ENCODE measurements around the gene ALPP. TPM values are rescaled to one million over a fixed set of nuclear protein-coding genes. Genes with fewer than 3 reads are reported as not detected.
"Not testable (repeated sequence)": the region's sequence is repeated elsewhere in the genome, so short reads cannot be mapped to it uniquely, and the experiment has no call there.

The ALPP gene
- total RNA-seq, 1 donor from 2014 or later: not detected

DNA sequence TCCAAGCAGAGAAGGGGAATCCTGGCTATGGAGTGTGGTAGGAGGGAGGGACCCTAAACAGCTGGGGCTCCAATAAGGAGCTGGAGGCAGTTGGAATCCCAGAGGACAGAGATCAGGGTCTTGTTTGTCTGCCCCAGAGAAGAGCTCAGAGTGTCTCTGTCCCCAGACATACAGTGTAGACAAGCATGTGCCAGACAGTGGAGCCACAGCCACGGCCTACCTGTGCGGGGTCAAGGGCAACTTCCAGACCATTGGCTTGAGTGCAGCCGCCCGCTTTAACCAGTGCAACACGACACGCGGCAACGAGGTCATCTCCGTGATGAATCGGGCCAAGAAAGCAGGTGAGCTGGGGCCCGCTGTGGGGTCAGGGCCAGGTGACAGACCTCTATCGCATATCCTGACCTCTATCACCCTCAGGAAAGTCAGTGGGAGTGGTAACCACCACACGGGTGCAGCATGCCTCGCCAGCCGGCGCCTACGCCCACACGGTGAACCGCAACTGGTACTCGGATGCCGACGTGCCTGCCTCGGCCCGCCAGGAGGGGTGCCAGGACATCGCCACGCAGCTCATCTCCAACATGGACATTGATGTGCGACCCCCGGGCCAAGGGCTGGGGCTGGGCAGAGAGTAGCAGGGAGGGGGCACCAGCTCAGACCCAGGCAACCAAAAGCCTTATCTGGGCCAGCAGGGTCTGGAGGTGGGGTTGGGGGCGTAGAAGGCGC is 29.0 kb downstream of the ALPP start:
- ATAC-seq: not testable (repeated sequence)

DNA sequence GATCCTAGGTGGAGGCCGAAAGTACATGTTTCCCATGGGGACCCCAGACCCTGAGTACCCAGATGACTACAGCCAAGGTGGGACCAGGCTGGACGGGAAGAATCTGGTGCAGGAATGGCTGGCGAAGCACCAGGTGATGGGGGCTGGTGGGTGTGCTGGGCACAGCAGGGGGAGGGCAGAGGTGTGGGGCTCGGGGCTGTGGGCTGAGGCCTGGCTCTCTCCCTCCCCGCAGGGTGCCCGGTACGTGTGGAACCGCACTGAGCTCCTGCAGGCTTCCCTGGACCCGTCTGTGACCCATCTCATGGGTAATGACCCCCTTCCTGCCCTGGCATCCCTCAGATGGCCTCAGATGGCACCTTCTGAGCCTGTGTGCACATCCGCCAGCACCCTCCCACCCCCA is 29.7 kb downstream of the ALPP start:
- ATAC-seq: not testable (repeated sequence)

DNA sequence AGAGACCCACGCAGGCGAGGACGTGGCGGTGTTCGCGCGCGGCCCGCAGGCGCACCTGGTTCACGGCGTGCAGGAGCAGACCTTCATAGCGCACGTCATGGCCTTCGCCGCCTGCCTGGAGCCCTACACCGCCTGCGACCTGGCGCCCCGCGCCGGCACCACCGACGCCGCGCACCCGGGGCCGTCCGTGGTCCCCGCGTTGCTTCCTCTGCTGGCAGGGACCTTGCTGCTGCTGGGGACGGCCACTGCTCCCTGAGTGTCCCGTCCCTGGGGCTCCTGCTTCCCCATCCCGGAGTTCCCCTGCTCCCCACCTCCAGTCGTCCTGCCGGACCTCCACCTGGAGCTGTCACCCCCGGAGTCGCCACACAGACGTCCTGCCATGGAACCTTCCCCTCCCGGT is 31.1 kb downstream of the ALPP start:
- not testable (repeated sequence) for ATAC-seq

DNA sequence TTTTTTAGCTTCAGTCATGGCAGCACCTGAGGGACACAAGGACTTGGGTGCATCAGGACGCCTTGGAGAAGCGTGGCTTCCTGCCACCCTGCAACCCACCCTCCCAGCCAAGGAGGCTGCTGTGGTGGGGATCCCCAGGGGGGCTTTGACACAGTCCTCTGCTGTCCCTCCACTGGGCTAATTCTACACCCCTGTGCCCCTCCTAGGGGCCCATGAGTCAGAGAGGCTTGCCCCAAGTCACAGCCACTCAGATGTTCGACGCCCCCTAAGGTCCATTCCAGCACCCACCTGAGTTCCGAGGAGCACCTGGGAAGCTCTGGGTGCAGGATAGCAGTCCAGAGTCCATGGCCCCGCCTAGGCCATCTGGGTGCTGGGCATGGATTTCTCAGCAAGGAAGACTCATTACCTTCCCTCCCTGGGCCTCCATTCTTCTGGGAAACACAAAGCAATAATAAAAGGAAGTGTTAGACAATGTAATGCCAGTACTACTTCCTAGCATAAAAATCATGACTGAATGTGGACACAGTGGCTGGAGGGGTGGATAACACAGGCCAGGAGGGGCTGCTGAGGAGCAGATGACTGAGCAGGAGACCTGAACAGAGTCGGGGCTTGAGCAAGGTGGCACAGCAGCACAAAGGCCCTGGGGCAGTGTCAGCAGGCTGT is 31.8 kb downstream of the ALPP start:
- ATAC-seq: no peak

DNA sequence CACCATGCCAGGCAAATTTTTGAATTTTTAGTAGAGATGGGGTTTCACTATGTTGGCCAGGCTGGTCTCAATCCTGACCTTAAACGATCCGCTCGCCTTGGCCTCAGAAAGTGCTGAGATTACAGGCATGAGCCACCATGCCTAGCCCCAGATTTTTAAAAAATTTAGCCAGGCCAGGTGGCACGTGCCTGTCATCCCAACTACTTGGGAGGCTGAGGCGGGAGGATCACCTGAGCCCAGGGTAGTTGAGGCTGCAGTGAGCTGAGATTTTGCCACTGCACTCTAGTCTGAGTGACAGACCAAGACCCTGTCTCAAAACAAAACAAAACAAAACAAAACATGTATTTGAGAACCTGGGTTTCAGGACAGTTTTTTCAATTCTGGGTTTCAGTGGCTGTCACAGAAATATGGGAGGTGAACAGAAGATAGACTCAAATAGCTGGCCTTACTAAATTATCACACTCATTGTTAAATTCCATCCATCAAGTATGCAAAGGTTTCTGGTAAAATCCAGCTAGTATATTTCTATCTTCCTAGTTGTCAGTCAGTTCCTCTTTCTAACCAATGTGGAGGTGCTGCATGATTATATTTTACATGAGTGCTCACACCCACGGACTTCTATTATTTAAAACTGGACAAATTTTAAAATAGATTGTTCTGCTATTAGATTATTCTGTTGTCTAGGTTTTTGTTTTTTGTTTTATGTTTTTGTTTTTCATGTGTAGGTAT is 33.5 kb downstream of the ALPP start:
- no peak for ATAC-seq

DNA sequence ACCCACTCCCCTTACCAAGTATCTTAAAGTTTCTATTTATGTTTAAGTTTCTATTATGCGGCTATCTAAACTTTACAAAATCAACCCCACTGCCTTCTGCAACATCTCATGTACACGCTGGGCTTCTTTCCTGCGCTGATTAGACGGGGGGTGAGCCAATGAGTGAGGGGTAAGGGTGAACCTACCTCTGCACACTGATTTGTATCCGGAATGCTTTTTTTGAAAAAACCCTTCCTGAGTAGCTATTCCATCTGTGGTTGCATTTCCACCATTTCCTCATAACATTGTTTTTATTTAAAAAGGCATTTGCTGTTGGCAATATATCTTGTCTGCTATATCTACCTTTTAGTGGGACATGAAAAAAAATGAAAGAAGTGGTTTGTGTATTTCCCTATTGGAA is 34.4 kb downstream of the ALPP start:
- ATAC-seq: no peak

DNA sequence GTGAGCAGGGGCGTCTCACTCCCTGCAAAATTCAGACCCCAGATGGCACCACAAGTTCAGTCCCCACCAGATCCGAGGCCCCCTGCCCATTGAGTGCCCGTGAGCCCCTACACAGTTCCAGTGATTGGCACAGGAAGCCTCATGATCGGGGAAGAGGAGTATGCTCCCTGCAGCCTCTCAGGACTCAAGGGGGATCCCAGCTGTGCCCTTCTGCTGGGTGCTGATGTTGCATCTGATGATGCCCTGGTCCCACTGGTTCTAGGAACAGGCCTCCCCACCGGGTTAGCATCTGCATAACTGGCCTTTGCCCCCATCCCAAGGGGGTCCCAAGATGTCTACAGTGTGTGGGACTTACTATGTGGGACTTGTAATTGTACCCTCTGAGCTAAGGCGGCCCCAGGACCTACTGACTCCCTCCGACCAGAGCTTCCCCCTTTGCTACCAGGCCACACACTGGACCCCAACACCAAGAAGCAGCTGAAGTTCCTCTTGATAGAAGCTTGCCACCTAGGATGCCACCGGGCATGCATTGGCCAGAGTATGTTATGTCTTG is 36.7 kb downstream of the ALPP start:
- no peak for ATAC-seq

DNA sequence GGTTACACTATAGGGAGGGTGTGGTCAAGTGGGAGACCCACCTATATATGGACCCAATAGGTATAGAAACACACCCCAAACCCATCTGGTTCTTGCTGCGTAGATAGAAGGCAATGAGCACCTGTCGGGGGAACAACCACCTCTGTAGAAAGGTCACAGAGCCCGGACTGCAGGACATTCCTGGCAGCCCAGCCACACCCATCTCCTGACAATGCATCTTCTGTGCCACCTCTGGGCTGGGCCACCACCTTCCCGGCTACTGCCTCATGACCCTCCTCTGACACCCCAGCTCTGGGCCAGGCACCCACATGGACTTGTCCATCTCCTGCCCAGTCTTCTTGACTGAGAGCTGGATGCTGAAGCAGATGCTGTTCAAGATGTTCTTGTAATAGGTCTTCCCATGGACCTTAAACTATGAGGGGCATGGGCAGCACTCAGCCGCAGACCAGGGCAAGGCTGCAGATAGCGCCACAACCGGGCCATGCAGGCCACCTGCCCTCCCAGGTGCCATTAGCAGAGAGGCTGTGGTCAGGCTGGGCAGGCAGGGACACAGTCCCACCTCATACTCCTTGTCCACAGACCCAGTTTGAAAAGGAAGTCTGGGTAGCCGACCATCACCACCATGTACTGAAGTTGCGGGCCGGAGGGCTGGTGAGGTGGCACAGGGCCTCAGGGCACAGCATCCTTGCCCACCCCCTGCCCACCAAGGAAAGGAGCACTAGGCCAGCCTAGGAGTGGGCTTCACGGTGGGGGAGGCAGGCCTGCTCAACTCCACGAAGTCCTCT is 37.4 kb downstream of the ALPP start:
- no peak for ATAC-seq

DNA sequence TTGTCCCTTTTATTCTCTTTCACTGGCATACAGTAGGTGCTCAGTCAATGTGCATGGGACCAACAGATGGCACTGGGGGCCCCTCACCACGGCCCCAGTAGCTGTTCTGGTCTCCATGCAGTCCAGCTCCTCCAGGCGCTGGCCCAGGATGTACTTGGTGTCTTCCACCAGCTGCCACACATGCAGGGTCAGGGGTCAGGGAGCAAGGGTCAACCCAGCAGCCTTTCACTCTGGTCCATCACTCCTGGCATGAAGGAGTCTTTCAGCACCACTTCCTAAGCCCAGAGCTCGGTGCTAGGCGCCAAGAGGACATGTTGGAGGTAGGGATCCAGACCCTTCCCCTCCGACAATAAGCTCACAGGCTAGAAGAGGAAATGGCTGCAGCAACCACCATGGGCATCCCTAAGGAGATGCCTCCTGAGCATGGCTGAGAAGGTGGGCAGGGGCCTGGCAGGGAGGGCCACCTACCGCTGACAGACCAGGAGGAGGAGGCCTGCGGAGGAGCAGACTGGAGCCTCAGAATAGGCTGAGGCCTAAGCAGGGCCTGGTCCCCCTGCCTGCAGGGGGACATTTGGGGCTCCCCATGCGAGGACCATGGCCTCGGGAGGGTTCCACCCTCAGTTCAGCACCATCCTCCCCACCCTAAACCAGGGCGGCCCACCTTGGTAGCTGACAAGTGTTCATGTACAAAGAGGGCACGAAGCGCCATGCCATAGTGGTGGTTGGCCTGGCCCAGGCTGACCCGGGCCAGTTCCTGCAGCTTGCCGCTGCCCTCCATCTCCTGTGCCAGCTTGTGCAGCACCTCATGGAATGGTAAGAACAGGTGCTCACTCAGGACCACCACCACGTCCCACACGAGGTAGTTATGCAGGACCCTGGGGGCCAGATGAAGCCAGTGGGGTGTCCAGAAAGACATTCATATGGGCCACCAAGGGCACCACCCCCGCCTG is 38.2 kb downstream of the ALPP start:
- no peak for ATAC-seq

DNA sequence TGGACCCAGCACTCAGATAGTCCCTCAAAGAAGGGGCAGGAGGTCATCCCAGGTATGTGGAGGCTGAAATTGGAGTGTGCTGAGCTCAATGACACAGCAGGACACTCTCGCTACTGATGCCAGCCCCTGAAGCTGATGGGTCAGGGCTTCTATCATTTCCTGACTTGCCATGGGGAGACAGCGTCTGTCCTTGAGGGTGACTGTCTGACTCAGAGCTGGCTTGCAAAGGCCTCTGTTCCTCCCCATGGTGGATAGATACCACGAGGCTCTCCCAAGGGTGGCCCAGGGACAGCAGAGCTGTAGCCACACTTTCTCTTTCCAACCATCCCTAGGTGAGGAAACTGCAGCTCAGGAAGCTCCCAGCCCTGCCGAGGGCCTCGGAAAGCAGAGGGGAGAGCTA is 38.9 kb downstream of the ALPP start:
- no peak for ATAC-seq

DNA sequence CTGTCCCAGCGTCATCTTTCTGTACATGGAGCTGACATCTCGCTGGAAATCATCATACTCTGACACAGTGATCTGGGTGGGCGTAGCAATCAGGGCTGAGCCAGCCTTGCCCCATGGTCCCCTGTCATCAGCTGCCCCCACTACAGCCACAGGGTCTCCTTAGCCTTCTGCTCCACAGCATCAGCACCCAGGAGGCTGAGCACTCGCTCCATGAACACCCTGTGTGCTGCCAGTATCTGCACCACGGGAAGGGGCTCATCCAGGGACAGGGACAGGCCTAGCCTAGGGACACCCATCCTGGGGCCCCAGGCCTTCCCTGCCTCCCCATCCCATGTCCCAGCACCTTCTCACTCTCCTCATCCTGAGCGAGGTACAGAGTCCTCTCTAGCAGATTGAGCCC is 39.5 kb downstream of the ALPP start:
- no peak for ATAC-seq

DNA sequence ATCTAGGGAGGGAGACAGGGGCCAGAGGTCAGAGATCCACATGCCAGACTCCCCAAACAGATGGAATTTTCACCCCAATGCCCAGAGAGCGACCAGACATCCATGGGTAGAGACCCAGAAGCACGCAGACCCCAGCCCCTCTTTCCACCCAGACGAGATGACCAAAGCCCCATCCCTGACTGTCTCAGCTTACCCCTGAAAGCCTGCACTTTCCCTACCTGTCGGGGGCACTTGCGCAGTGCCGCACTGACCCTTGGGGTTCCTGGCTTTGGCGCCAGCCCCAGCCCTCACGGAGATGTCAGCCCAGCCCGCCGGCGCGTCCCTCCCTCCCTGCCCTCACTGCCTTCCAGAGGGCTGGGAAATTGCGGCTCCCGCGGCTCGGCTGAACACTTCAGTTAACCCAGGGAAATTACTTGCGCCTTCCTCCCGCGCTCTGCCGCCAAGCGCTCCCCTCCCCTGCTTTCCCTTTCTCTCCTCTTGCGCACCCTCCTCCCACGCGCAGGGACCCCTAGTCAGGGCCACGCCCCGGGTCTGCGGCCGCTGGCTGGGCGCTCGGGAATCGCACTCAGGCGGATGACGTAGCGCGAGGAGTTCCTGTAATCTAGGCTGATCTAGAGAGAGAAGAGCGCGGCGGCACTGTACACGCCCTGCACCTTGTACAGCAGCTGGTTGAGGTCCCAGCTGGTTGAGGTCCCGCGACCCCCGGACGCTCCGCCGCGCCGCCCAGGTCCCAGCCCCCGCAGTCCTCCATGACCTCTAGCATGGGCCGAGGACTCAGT is 40.1 kb downstream of the ALPP start:
- ATAC-seq: peak; percentile 45

DNA sequence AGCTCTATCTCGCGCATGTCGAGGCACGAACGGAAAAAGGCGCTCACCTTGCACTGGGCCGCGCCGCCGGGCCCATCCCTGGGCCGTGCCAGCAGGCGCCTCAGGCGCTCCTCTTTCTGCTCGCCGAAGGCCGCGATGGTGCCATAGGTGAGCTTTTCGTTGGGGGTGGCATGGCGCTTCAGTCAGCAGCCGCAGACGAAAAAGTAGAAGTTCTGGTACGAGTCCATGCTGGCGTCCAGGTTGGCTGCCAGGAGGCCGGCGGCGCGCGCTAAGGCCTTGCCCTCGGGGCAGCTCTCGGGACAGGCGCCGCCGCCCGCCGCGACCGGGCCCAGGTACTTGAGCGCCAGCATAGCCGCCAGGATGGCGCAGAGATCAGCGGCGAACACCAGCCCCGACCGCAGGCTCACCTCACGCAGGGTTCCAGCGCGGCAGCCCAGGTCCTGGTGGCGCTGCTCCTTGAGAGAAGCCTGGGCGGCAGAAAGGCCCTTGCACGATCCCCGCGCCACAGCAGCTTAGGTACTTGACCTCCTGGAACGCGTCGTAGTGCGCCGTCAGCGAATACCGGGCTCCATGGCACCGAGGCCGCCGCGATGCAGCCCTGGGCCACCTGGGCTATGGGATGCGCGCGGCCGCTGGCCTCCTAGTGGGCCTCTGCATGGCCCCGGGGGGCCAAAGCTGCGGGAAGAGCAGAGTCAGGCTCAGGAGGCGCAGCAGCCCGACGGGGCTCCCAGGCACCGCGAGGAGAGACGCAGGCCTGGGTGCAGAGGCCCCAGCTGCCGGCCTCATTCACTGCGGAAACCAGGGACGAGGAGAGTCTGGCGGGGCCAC is 40.9 kb downstream of the ALPP start:
- ATAC-seq: peak; percentile 5

DNA sequence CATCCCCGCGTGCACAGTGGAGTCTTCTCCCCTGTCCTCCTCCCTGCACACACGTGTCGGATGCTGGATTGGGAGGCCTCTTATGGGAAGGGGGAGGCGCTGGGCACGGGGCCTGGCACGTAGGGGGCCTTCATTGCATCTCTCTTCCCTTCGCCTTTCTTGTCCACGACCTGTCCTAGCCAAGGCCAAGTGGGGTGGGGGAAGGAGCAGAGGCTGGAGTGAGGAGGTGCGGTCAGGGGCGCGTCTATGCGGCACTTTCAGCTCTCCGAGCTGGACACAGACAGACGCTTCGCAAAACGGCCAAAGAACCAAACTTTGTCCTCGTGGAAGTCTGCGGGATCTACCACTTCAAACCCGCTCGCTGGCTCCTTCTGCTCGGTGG is 41.5 kb downstream of the ALPP start:
- ATAC-seq: no peak

DNA sequence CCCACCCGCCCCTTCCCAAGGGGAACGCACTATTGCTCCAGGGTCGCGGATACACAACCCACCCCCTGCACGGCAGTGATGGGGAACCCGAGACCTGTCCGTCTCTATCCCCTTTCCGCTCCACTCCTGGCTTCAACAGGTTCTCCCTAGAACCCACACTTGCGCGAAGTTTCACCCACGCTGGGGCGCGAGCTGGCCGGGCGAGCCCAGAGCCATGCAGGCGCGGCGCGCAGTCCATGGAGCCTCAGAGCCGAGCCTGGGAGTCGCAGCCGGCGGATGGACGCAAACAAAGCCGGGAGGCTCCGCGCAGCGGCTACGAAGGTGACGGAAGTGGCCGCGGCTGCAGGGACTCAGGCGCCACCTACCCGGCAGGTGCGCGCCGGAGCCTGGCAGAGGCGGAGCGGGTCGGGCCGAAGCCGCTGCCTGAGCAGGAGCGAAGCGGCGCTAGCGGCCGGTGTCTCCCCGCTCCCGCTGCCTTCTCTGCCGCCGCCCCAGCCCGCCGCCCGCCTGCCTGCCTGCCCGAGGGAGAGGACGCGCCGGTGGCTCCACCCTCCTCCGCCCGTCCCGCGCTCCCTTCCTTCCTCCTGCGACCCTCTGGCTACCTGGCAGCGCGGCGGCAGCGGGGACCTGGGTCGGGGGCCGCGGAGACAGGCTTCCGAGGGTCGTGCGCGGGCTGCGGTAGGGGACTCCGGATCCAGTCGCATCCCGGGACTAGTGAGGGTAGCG is 42.1 kb downstream of the ALPP start:
- ATAC-seq: peak; percentile 67

DNA sequence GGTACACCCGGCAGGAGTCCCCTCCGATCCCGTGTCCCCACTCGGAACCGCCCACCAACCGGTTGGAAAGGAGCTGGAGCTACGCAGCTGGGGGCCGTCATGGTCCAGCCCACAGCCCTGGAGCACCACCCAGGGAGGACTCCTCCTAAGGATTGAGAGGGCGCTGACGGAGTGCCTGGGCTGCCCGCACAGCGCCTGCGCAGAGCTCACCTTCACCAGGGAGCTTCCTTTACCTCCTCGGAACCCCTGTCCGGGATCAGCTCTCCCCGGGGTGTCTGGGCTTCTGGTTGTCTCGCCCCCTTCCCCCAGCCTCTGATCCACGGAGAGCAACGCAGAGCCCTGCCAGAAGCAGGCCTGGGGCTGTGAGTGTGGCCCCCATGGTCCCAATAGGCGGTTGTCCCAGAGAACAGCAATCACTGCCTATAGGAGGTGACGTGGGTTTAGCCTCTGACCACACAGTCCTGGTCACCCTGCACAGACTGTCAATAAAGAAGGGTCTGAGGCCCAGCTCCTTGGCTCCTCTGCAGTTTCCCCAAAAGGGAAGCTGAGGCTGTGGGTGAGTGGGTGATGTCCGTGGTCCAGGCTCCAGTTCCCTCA is 42.7 kb downstream of the ALPP start:
- ATAC-seq: peak; percentile 27

DNA sequence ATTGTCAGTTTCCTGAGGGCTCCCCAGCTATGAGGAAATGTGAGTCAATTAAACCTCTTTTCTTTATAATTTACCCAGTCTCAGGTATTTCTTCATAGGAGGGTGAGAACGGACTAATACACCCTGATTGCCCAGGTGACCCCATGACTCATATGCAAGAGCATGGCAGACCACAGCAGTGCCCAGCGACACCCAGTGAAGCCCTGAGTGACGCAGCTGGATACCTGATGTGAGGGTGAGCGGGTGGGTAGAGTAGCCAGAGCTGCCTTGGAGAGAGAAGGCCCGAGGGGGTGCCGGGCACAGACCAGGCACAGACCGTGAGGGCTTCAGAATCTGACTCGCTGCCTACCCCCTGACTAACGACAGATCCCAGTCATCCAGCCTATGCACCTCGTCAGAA is 43.5 kb downstream of the ALPP start:
- ATAC-seq: no peak

DNA sequence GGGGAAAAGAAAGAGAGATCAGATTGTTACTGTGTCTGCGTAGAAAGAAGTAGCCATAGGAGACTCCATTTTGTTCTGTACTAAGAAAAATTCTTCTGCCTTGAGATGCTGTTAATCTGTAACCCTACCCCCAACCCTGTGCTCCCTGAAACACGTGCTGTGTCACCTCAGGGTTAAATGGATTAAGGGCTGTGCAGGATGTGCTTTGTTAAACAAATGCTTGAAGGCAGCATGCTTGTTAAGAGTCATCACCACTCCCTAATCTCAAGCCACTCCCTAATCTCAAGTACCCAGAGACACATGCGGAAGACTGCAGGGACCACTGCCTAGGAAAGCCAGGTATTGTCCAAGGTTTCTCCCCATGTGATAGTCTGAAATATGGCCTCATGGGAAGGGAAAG is 44.4 kb downstream of the ALPP start:
- ATAC-seq: not testable (repeated sequence)

DNA sequence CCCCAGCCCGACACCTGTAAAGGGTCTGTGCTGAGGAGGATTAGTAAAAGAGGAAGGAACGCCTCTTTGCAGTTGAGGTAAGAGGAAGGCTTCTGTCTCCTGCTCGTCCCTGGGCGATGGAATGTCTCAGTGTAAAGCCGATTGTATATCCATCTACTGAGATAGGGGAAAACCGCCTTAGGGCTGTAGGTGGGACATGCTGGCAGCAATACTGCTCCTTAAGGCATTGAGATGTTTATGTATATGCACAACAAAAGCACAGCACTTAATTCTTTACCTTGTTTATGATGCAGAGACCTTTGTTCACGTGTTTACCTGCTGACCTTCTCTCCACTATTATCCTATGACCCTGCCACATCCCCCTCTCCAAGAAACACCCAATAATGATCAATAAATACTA is 44.9 kb downstream of the ALPP start:
- not testable (repeated sequence) for ATAC-seq
